ENCODE results near the gene LMTK3. TPM values are rescaled to one million over a fixed set of nuclear protein-coding genes. Genes with fewer than 3 reads are reported as not detected.

Gene LMTK3
- total RNA-seq, 1 experiment from 2014 or later = 10.6 TPM

- H3K4me1 ChIP-seq (ENCODE audit: control insufficient read depth, insufficient read depth, low read length) = peaks cover 9% of the 10 kb centered on the region
- no peak for DNase-seq (ENCODE audit: low read depth, low spot score)
- H3K4me3 ChIP-seq (ENCODE audit: low read depth in 2 of 2, low read length in 2 of 2) = peak overlapping the region; percentile 86 to 95
- TF ChIP-seq SIN3A (IDR thresholded peaks at IDR 0.05; ENCODE audit: borderline replicate concordance, insufficient read depth, low read depth, low read length) = no peak
- no peak for ATAC-seq
- CTCF ChIA-PET = interaction anchor here (0.6 to 1.0 kb wide), 2 partner anchors 28 to 164 kb away, joined by 3 to 7 read pairs; no protein-coding TSS in a partner anchor
- intact Hi-C loops (cut with micrococcal nuclease; ENCODE audit: unreplicated experiment) = no loop called here
- H3K27me3 ChIP-seq (ENCODE audit: control insufficient read depth, insufficient read depth, low read length) = no peaks in the 10 kb centered on the region
- POLR2A ChIA-PET = no interaction called here
- H3K36me3 ChIP-seq (ENCODE audit: control insufficient read depth, insufficient read depth, low read length) = peaks cover 3% of the 10 kb centered on the region
- in situ Hi-C loops (cut with HindIII; ENCODE audit: low pct_unique_long_range_greater_than_20kb, low sequenced_read_pairs) = no loop called here
- H3K9me3 ChIP-seq (ENCODE audit: control insufficient read depth, insufficient read depth, low read depth, low read length) = no peaks in the 10 kb centered on the region
- BruUV-seq (replicated peaks) = no TSS peak
- peak overlapping the region; percentile 87 for H3K27ac ChIP-seq (ENCODE audit: low read length)
Observed at GRCh38 chr19:48444936-48445200, 66.8 kb downstream of the LMTK3 start.

- Histone ChIP-seq H3K4me1 (ENCODE audit: control insufficient read depth, insufficient read depth, low read length) (peaks cover 9% of the 10 kb centered on the region), H3K9me3 (ENCODE audit: control insufficient read depth, insufficient read depth, low read depth, low read length) (no peaks in the 10 kb centered on the region), H3K27ac (ENCODE audit: low read length) (peak overlapping the region; percentile 87), H3K4me3 (ENCODE audit: low read depth in 2 of 2, low read length in 2 of 2) (peak overlapping the region; percentile 86 to 95; a peak in 3 of 4 replicates), H3K36me3 (ENCODE audit: control insufficient read depth, insufficient read depth, low read length) (peaks cover 3% of the 10 kb centered on the region), H3K27me3 (ENCODE audit: control insufficient read depth, insufficient read depth, low read length) (no peaks in the 10 kb centered on the region)
- no TSS peak for BruUV-seq (replicated peaks)
- ChIA-PET POLR2A (no interaction called here), CTCF (no interaction called here)
- TF ChIP-seq POLR2AphosphoS5 (IDR thresholded peaks at IDR 0.05; ENCODE audit: low read depth, low read length) (no peak), SIN3A (IDR thresholded peaks at IDR 0.05; ENCODE audit: borderline replicate concordance, insufficient read depth, low read depth, low read length) (no peak), TCF7L2 (IDR thresholded peaks at IDR 0.05; ENCODE audit: low read depth, low read length) (no peak), CTCF (IDR thresholded peaks at IDR 0.05) (no peak), REST (IDR thresholded peaks at IDR 0.05; ENCODE audit: insufficient read depth in 1 of 2, low read depth in 2 of 2, low read length in 1 of 2) (no peak)
- ATAC-seq (no peak), DNase-seq (ENCODE audit: low read depth, low spot score) (no peak)
- in situ Hi-C loops (cut with HindIII; ENCODE audit: low pct_unique_long_range_greater_than_20kb, low sequenced_read_pairs) = no loop called here
- intact Hi-C loops (cut with micrococcal nuclease; ENCODE audit: unreplicated experiment) = no loop called here
Observed at GRCh38 chr19:48444129-48444935, 67.3 kb downstream of the LMTK3 start.

GRCh38 chr19:48443731-48444128 is 67.9 kb downstream of the LMTK3 start:
- in situ Hi-C loops (cut with HindIII; ENCODE audit: low pct_unique_long_range_greater_than_20kb, low sequenced_read_pairs) = no loop called here
- TF ChIP-seq POLR2AphosphoS5 (IDR thresholded peaks at IDR 0.05; ENCODE audit: low read depth, low read length) = no peak
- no peak for TF ChIP-seq CTCF (IDR thresholded peaks at IDR 0.05)
- TF ChIP-seq SIN3A (IDR thresholded peaks at IDR 0.05; ENCODE audit: borderline replicate concordance, insufficient read depth, low read depth, low read length) = no peak
- no peak for TF ChIP-seq REST (IDR thresholded peaks at IDR 0.05; ENCODE audit: insufficient read depth in 1 of 2, low read depth in 2 of 2, low read length in 1 of 2)
- no peak for TF ChIP-seq TCF7L2 (IDR thresholded peaks at IDR 0.05; ENCODE audit: low read depth, low read length)
- ChIA-PET CTCF (no interaction called here), POLR2A (no interaction called here)
- intact Hi-C loops (cut with micrococcal nuclease; ENCODE audit: unreplicated experiment) = no loop called here
- DNase-seq (ENCODE audit: low read depth, low spot score) = no peak
- no peak for ATAC-seq
- Histone ChIP-seq H3K4me1 (ENCODE audit: control insufficient read depth, insufficient read depth, low read length) (peaks cover 9% of the 10 kb centered on the region), H3K36me3 (ENCODE audit: control insufficient read depth, insufficient read depth, low read length) (peaks cover 3% of the 10 kb centered on the region), H3K27me3 (ENCODE audit: control insufficient read depth, insufficient read depth, low read length) (no peaks in the 10 kb centered on the region), H3K9me3 (ENCODE audit: control insufficient read depth, insufficient read depth, low read depth, low read length) (no peaks in the 10 kb centered on the region), H3K4me3 (ENCODE audit: low read depth in 2 of 2, low read length in 2 of 2) (no peak overlapping the region), H3K27ac (ENCODE audit: low read length) (no peak overlapping the region)
- no TSS peak for BruUV-seq (replicated peaks)
